Type B pancreatic cell (in vitro differentiated cells): ENCODE measurements around the gene ECPAS. TPM values are rescaled to one million over a fixed set of nuclear protein-coding genes. Genes with fewer than 3 reads are reported as not detected.

ENCODE experiments used
- DNase-seq: peaks from one replicate; pipeline ENCODE4 v3.0.0; 2021; ENCODE audit warnings: mixed read lengths; ENCODE audit not compliant: unreplicated experiment; ENCODE audit errors: extremely low spot score
- H3K27ac Mint-ChIP-seq: 2 replicates; pipeline ENCODE4 v1.8.0; 2021; ENCODE audit warnings: mild to moderate bottlenecking, mixed read lengths
- H3K27me3 Mint-ChIP-seq: 2 replicates; pipeline ENCODE4 v1.8.0; 2021; ENCODE audit warnings: mixed read lengths
- H3K36me3 Mint-ChIP-seq: 2 replicates; pipeline ENCODE4 v1.8.0; 2021; ENCODE audit warnings: mixed read lengths
- H3K4me1 Mint-ChIP-seq: one replicate; pipeline ENCODE4 v1.8.0; 2021; ENCODE audit warnings: mixed read lengths; ENCODE audit not compliant: unreplicated experiment
- H3K4me3 Mint-ChIP-seq: 2 replicates; pipeline ENCODE4 v1.8.0; 2021; ENCODE audit warnings: mild to moderate bottlenecking, mixed read lengths
- H3K9me3 Mint-ChIP-seq: 2 replicates; pipeline ENCODE4 v1.8.0; 2021; ENCODE audit warnings: mixed read lengths
- CTCF ChIP-seq: fragments of 200-600 bp; sonication (generic); conservative IDR thresholded peaks from 2 replicates; pipeline ENCODE4 v1.5.0; 2021; ENCODE audit warnings: antibody characterized with exemption, mild to moderate bottlenecking
- long read RNA-seq: library from polyadenylated mRNA; unstranded; transcript quantifications from one replicate; pipeline ENCODE4 v2.0.0, GENCODE V29; 2020
- total RNA-seq: library from RNA; stranded (reverse); gene quantifications from 2 replicates; pipeline ENCODE4 v1.2.1, GENCODE V29; 2021; ENCODE audit warnings: low replicate concordance

The ECPAS gene
- 73.8 and 82.9 TPM in 2 replicates for total RNA-seq
- long read RNA-seq, partial matches to known transcripts, result 28 of 31 reads
- long read RNA-seq, other reads (novel, unspliced or antisense), result 3 of 31 reads

GRCh38 chr9:111483858-111484571, at the start of gene ECPAS:
Gene ECPAS, minus strand, starts transcription at chr9:111484383. Its CDS starts 11,465 bp downstream, at chr9:111472918.
- Mint-ChIP-seq H3K4me1 (peaks cover 19% of the 10 kb centered on the region), H3K36me3 (no peaks in the 10 kb centered on the region), H3K27me3 (no peaks in the 10 kb centered on the region), H3K9me3 (no peaks in the 10 kb centered on the region), H3K27ac (peak within 1 kb of the TSS; percentile 94), H3K4me3 (peak within 1 kb of the TSS; percentile 92)
- peak; percentile 82 for DNase-seq
- no peak for TF ChIP-seq CTCF

- Mint-ChIP-seq H3K36me3 (peaks cover 41% of the 10 kb centered on the region), H3K27ac (no peak overlapping the region), H3K9me3 (no peaks in the 10 kb centered on the region), H3K4me1 (no peaks in the 10 kb centered on the region), H3K4me3 (no peak overlapping the region), H3K27me3 (no peaks in the 10 kb centered on the region)
- TF ChIP-seq CTCF, result no peak
- DNase-seq, result no peak
These were observed 49.1 kb upstream of the ECPAS start for GRCh38 chr9:111533099-111533790.

GRCh38 chr9:111531716-111532115, 47.5 kb upstream of the ECPAS start:
- Mint-ChIP-seq H3K9me3 (no peaks in the 10 kb centered on the region), H3K4me1 (no peaks in the 10 kb centered on the region), H3K36me3 (peaks cover 36% of the 10 kb centered on the region), H3K27me3 (no peaks in the 10 kb centered on the region), H3K4me3 (no peak overlapping the region), H3K27ac (no peak overlapping the region)
- no peak for TF ChIP-seq CTCF
- DNase-seq, result no peak

- no peak for TF ChIP-seq CTCF
- H3K4me3 Mint-ChIP-seq, result no peak overlapping the region
- no peak for DNase-seq
- peaks cover 12% of the 10 kb centered on the region for H3K27me3 Mint-ChIP-seq
- H3K27ac Mint-ChIP-seq, result no peak overlapping the region
- no peaks in the 10 kb centered on the region for H3K9me3 Mint-ChIP-seq
- peaks cover 31% of the 10 kb centered on the region for H3K36me3 Mint-ChIP-seq
- peaks cover 10% of the 10 kb centered on the region for H3K4me1 Mint-ChIP-seq
These were observed 45.6 kb upstream of the ECPAS start for GRCh38 chr9:111529787-111530186.

- H3K4me1 Mint-ChIP-seq, result peaks cover 10% of the 10 kb centered on the region
- DNase-seq, result no peak
- H3K36me3 Mint-ChIP-seq, result peaks cover 13% of the 10 kb centered on the region
- no peaks in the 10 kb centered on the region for H3K9me3 Mint-ChIP-seq
- no peak for TF ChIP-seq CTCF
- no peak overlapping the region for H3K27ac Mint-ChIP-seq
- no peak overlapping the region for H3K4me3 Mint-ChIP-seq
- H3K27me3 Mint-ChIP-seq, result peaks cover 12% of the 10 kb centered on the region
These were observed 43.2 kb upstream of the ECPAS start for GRCh38 chr9:111527347-111527746.
